Renal cortex interstitium (tissue), 11 donors: ENCODE data around the gene ZNF213. TPM values are rescaled to one million over a fixed set of nuclear protein-coding genes. Genes with fewer than 3 reads are reported as not detected.

ENCODE experiments used
- DNase-seq, 11 donors: peaks; one replicate each; pipeline ENCODE4 v3.0.0-alpha.2; 2013; ENCODE audit warnings: low read depth in 9 of 11, low spot score in 4 of 11; ENCODE audit errors: extremely low read depth in 1 of 11
- polyA plus RNA-seq, 3 donors: library from polyadenylated mRNA; unstranded; fragments of 120-200 nt; gene quantifications; one replicate each; pipeline ENCODE4 v1.2.1, GENCODE V29; 2013; ENCODE audit not compliant: insufficient read length in 3 of 3

The ZNF213 gene
- polyA plus RNA-seq, 3 donors = 8.6 to 17.5 (median 13.3) TPM

DNA sequence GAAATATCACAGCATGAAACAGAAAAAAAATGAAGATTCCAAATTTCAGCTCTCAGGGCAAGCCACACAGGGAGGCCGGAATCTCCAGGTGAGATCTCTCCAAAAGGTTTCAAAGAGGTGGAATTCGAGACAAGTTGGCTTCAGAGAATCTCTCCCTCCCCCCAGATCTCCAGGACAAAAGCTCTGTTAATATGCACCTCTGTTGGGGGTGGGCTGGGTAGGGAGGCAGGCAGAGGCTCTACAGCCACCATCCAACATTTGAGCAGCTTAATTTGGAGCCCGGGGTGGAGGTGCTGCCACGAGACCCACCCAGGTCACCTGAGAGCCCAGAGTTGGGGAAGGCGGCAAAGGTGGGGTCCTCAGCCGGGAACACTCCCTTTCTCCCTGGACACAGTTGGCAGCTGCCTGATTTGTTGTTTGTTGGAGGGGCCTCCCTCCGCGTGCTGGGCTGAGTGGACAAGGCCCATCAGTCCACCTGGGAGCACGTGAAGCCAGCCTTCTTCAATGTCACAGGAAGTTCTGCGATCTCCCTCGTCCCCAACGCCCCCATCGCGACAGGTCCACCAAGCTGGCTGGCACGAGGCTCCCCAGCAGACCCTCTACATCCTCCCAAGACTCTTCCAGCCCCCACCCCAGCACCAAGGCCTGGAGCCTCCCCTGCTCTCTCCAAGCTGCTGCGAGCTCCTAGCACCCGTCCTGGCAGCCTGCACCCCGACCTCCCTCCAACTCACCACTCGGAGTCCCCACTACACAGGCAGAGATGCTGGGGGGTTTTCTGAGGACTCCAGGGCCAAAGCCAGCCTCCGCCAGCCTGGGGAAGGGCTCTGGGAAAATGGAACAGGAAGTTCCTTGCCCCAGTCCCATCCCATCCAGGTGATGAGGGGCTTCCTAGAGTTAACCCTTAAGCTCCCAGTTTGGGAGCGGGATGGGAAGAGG lies 36.1 kb upstream of the ZNF213 start, which contains the start of gene ZSCAN10:
Gene ZSCAN10 (minus strand): TSS at position 836 of the 936 bp plus-strand sequence. CDS start 6,357 bp downstream, outside the sequence.
- DNase-seq = no peak

GRCh38 chr16:3099395-3099731 lies 35.5 kb upstream of the ZNF213 start:
- DNase-seq = no peak

DNA sequence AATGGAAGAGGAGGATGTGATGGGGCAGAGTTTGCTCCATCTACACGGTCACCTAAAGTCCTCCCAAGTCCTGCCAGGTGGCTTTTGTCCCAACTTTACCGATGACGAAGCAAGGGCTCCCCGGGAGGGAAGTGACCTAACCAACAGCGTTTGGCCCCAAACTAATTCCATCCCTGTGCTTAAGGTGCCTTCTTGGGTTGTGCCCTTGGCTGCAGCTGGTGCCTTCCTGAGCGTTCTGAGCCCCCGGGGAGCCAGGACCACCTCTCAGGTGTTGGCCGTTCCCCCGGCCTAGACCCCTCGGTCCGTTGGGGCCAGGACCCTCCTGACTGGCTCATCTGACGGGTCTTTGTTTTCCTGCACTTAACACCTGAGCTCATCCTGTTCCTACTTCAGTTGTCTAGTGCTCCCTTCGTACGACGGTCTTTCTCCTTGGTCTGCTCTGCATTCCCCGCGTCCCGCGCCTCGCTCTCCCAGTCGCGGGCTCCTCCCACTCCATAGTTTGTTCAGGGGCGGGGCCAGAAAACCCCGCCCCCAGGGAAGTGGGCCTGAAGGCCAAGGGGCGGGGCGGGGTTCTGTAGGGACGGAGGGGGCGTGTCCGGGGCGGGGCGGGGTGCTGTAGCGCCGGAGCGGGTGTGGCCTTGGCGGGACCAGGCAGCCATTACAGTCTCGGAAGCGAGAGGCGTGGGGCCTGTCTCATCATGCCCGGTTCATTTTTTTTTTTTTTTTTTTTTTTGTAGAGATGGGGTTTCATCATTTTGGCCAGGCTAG lies 34.9 kb upstream of the ZNF213 start:
- peak in 7 of 11 donors; percentile 53 to 89 (median 79) for DNase-seq

GRCh38 chr16:3101018-3101840 lies 33.6 kb upstream of the ZNF213 start:
- no peak for DNase-seq

DNA sequence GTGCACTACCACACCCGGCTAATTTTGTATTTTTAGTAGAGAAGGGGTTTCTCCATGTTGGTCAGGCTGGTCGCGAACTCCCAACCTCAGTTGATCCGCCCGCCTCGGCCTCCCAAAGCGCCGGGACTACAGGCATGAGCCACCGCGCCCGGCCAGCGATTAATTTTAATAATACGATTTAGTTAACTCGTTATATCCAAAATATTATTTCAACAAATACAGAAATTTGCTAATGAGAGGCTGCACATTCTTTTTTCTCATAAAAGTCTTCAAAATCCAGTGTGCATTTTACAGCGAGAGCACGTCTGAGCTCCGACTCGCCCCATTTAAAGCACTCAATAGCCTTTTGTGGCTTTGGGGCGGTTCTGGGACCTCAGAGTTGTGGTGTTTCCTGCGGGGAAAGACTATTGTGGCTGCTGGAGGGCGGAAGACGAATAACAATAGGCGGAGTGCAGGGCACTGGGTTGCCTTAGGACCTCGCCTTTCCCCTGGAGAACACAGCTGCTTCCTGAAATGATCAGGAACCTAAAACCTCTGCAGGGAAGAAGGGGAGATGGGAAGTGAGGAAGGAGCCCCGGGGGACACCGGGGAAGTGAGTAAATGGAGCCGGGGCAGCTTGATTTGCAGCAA lies 32.9 kb upstream of the ZNF213 start:
- DNase-seq = no peak

DNA sequence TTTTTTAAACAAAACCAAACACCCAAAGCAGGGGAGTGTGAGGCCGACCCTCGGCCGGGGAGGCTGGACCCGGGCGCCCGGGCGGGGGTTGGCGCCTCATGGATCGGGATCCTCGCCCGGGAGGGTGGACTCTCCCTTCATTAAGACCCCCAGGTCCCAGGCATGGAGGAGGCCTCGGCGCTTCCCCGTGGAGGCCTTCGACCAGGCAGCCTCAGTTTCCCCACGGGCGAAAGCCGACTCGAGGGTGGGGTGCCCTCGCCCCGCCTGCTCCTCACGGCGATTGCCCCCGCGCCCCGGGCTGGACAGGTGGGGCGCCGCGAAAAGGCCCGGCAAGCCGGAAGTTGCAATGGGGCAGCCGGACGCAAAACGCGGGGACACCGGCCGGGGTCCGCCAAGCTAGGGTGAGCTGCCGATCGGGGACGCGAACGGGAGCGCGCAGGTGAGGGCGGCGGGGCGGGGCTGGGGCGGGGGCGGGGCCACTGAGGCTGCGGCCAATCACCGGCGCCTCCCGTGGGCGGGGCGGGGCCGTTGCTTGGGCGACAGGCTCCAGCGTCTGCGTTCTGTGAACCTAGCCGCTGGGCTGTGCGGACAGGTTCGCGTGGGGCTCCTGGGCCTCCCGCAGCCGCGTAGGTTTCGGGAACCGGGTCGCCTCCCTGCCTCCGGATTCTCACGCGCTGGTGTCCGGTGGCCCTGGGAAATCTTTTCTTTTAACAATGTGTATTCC lies 28.5 kb upstream of the ZNF213 start:
- DNase-seq = peak in 9 of 11 donors; percentile 73 to 89 (median 86)

- peak in 1 of 11 donors; percentile 82 for DNase-seq
Observed at GRCh38 chr16:3112058-3112880, 22.6 kb upstream of the ZNF213 start, which contains the start of gene ZNF205. Gene ZNF205, plus strand, starts transcription at chr16:3112586. Its CDS starts 845 bp downstream, at chr16:3113431.

GRCh38 chr16:3112881-3113574 lies 21.8 kb upstream of the ZNF213 start:
- DNase-seq = peak in 2 of 11 donors; percentile 52 to 55

- DNase-seq = no peak
Observed at GRCh38 chr16:3113765-3114479, 20.9 kb upstream of the ZNF213 start.

- no peak for DNase-seq
Observed at GRCh38 chr16:3115003-3115402, 19.8 kb upstream of the ZNF213 start.

DNA sequence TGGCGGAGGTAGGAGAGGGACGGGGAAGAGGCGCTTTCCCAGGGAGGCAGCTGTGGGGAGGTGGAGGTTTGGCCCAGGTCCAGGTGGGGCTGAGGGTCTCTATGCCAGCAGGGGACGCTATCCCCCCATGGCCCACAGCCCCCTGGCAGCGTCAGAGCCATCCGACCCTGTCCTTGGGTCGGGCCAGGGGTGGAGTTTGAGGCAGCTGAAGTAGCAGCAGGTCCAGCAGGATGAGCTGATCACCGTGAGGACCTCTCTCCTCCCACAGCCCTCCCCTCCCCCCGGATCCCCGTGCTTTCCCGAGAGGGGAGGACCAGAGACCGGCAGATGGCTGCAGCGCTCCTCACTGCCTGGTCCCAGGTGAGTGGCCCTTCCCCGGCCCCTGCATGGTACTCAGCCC lies 19.3 kb upstream of the ZNF213 start:
- no peak for DNase-seq

GRCh38 chr16:3118204-3118790 lies 16.5 kb upstream of the ZNF213 start:
- no peak for DNase-seq

DNA sequence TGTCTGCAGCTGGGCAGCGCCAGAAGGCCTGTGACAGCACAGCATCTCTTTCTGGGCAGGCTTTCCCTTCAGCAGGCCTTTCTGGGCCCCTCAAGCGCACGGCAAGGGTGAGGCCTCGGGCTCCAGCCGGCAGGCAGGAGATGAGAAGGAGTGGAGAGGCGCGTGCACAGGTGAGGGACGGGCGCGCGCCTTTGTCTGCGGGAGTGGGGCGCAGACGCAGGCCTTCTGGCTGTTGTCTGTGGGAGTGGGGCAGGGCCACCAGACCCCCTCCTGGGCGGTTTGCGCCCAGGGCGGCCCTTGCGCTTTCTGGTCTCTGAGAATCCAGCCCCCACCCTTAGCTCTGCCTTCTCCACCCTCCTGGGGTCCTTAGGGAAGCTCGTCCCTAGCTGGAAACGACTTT lies 16.0 kb upstream of the ZNF213 start:
- no peak for DNase-seq

- DNase-seq = no peak
Observed at GRCh38 chr16:3119286-3119685, 15.5 kb upstream of the ZNF213 start.

- DNase-seq = no peak
Observed at GRCh38 chr16:3119701-3120408, 15.0 kb upstream of the ZNF213 start.
